Mucosa of gallbladder (tissue), 1 donor: ENCODE results near the gene TMEM61. TPM values are rescaled to one million over a fixed set of nuclear protein-coding genes. Genes with fewer than 3 reads are reported as not detected.

ENCODE experiments used
- DNase-seq: peaks from one replicate; pipeline ENCODE4 v3.0.0-alpha.2; 2020; ENCODE audit warnings: low spot score
- total RNA-seq: library from RNA; stranded (reverse); gene quantifications from one replicate; pipeline ENCODE4 v1.2.1, GENCODE V29; 2021
- donor health status: DM: no; HTN: no; CAD: no.

Gene TMEM61
- total RNA-seq, 1 donor from 2014 or later = 2.3 TPM

- no peak for DNase-seq
Observed at GRCh38 chr1:54985556-54985955, 5.1 kb downstream of the TMEM61 start.

- DNase-seq = no peak
Observed at GRCh38 chr1:54986025-54986424, 5.6 kb downstream of the TMEM61 start.

- DNase-seq = no peak
Observed at GRCh38 chr1:54986533-54986932, 6.1 kb downstream of the TMEM61 start.

- no peak for DNase-seq
Observed at GRCh38 chr1:54987427-54987826, 7.0 kb downstream of the TMEM61 start.

- DNase-seq = no peak
Observed at GRCh38 chr1:54987919-54988705, 7.7 kb downstream of the TMEM61 start.

- no peak for DNase-seq
Observed at GRCh38 chr1:54988975-54989374, 8.5 kb downstream of the TMEM61 start.

- DNase-seq = no peak
Observed at GRCh38 chr1:54989473-54989872, 9.0 kb downstream of the TMEM61 start.

- DNase-seq = peak; percentile 32
Observed at GRCh38 chr1:54989968-54990810, 9.8 kb downstream of the TMEM61 start.

- DNase-seq = no peak
Observed at GRCh38 chr1:54990916-54991315, 10.5 kb downstream of the TMEM61 start.

GRCh38 chr1:54991939-54992338, 11.5 kb downstream of the TMEM61 start:
- no peak for DNase-seq

GRCh38 chr1:54993140-54993539, 12.7 kb downstream of the TMEM61 start:
- DNase-seq = no peak

- no peak for DNase-seq
Observed at GRCh38 chr1:54994355-54994990, 14.0 kb downstream of the TMEM61 start.

GRCh38 chr1:54995013-54995760, 14.8 kb downstream of the TMEM61 start:
- DNase-seq = no peak

- DNase-seq = no peak
Observed at GRCh38 chr1:54995835-54996234, 15.4 kb downstream of the TMEM61 start.

- DNase-seq = peak; percentile 67
Observed at GRCh38 chr1:54996359-54996868, 16.0 kb downstream of the TMEM61 start.

- no peak for DNase-seq
Observed at GRCh38 chr1:54996869-54997710, 16.7 kb downstream of the TMEM61 start.

GRCh38 chr1:54997711-54997986, 17.2 kb downstream of the TMEM61 start:
- DNase-seq = no peak

GRCh38 chr1:54998100-54998499, 17.7 kb downstream of the TMEM61 start:
- DNase-seq = no peak

- no peak for DNase-seq
Observed at GRCh38 chr1:54998677-54999076, 18.2 kb downstream of the TMEM61 start, which contains the start of gene BSND. Gene BSND (plus strand): TSS chr1:54998933. CDS start chr1:54999187, 254 bp downstream.
